ENCODE data around the gene PLEKHB2.
"Not testable (repeated sequence)": the region's sequence is repeated elsewhere in the genome, so short reads cannot be mapped to it uniquely, and the experiment has no call there.

PLEKHB2 gene

DNA sequence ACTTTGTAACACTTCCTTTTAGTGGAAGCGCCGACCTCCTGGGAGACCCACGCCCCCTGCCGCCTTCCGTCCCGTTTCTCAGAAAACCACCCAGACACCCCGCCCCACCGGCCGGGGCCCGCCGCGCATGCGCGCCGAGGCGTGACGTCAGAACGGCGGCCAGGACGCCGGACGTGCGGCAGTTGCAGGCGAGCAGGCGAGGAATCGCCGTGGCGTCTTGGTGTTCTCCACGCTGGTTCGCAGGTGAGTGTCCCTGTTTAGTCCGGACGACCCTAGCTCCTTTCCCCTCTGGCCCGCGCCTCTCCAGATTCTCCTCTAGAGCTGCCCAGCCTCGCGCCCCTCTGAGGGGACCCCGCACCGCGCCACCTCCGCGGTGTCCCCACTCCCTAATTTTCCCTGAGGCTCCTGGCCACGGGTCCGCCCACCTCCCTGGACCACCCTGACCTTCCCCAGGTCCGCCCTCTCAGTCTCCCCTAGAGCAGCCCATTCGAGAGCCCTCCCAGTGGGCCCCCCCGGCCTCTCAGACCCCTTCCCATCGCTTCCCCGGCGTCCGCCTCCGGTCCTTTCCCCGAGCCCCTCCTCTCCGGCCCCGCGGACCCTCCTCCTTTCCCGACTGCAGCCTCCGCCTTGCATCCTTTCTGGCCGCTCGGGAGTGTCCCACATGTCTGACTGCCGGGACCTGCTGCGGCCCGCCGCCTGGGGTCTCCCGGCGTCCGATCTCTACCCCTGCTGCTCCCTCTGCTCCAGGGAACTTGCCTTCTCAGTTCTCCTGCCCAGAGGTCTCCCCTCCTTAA lies at the start of gene PLEKHB2:
Gene PLEKHB2, plus strand, starts transcription at position 181 of the 794 bp plus-strand sequence. CDS start 15,606 bp downstream, outside the sequence.
- ATAC-seq, result peak; percentile 93
- Mint-ChIP-seq H3K4me3 (peak within 1 kb of the TSS; percentile 94), H3K4me1 (peaks cover 39% of the 10 kb centered on the region), H3K9me3 (no peaks in the 10 kb centered on the region), H3K36me3 (peaks cover 5% of the 10 kb centered on the region), H3K27ac (peak within 1 kb of the TSS; percentile 91), H3K27me3 (no peaks in the 10 kb centered on the region)

DNA sequence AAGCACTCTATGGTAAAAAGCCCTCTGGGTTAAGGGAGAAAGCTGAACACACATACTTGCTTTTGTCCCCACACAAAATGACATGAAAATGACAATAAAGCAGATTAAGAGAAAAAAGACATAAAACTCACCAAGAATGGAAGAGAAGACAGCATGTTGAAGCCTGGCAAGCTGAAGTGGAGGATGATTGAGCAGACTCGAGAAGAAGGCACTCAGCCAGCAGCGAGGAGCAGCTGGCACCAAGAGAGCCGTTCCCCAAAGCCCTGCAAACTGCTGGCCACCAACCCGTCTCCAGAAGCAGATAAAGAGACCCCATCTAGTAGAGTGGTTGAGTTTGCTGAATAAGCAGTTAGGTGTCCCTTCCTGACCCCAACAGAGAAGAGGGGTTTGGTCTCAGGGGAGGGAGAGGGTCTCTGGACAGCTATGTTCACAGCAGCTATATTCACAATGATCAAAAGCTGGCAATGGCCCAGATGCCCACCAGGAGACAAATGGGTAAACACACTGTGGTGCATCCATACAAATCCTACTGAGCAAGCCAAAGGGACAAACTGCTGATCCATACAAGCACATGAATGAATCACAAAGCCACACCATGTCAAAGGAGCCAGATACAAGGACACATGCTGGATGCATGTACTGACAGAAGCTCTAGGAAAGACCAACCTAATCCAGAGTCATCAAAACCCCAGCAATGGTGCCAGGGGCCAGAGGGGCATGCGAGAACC lies 48.8 kb upstream of the PLEKHB2 start:
- Mint-ChIP-seq H3K27ac (no peak overlapping the region), H3K4me3 (no peak overlapping the region), H3K27me3 (no peaks in the 10 kb centered on the region), H3K4me1 (no peaks in the 10 kb centered on the region), H3K9me3 (no peaks in the 10 kb centered on the region), H3K36me3 (peaks cover 75% of the 10 kb centered on the region)
- ATAC-seq, result no peak

- Mint-ChIP-seq H3K36me3 (peaks cover 75% of the 10 kb centered on the region), H3K9me3 (no peaks in the 10 kb centered on the region), H3K27ac (no peak overlapping the region)
These were observed 48.2 kb upstream of the PLEKHB2 start for GRCh38 chr2:131056932-131057287.

DNA sequence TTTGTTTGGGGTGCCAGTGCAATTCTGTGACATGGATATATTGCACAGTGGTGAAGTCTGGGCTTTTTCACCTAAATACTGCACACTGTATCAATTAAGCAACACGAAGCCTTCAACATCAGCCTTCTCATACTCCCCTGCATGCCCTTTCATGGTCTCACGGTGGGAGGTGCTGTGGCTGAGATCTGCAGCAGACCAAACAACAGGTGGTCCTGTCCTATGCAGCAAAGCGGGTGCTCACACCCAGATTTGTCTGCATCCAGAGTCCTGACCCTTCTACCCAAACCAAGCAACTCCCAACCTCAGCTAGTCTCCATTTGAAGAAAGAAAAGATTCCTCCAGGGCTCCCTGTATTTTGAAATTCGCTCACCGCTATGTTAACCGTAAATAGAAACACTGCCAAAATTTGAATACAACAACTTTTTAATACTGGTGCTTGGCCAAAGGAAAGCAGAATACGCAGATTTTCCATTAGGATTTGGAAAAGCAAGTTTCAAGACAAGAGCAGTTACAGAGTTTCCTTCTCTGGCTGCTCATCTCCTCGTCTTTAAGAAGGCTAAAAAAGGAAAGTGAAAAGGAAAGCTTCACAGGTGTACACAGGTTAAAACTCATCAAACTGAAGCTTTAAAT lies 46.8 kb upstream of the PLEKHB2 start:
- Mint-ChIP-seq H3K4me3 (no peak overlapping the region), H3K4me1 (peaks cover 4% of the 10 kb centered on the region), H3K9me3 (no peaks in the 10 kb centered on the region), H3K27ac (no peak overlapping the region), H3K36me3 (peaks cover 69% of the 10 kb centered on the region), H3K27me3 (no peaks in the 10 kb centered on the region)
- ATAC-seq, result no peak

More at GRCh38 chr2:131056932-131057287, 48.2 kb upstream of the PLEKHB2 start:
- no peak for ATAC-seq
- Mint-ChIP-seq H3K4me3 (no peak overlapping the region), H3K4me1 (peaks cover under 1% of the 10 kb centered on the region), H3K27me3 (no peaks in the 10 kb centered on the region)

DNA sequence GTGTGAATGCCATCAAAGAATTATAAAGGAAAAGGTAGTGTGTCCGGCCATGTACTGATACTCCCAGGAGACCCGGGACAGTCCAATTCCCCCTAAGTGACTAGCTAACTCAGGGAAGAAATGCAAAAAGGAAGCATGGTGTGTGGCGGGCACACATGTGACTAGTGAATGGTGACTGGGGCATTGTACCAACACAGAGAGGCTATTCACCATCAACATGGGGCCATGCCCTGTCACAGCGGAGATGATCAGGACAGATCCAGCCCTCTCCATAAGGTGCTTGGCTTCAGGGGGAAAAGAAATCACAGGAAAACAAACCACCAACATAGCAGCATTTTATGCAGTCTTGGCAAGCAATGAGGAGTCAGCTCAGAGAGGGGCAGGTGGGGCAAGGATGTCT lies 46.2 kb upstream of the PLEKHB2 start:
- Mint-ChIP-seq H3K36me3 (peaks cover 68% of the 10 kb centered on the region), H3K27ac (no peak overlapping the region), H3K4me3 (no peak overlapping the region), H3K9me3 (no peaks in the 10 kb centered on the region), H3K4me1 (peaks cover 7% of the 10 kb centered on the region), H3K27me3 (no peaks in the 10 kb centered on the region)
- no peak for ATAC-seq

GRCh38 chr2:131063501-131064283 lies 41.4 kb upstream of the PLEKHB2 start:
- H3K27me3 Mint-ChIP-seq, result no peaks in the 10 kb centered on the region
- no peak for ATAC-seq
- peaks cover 9% of the 10 kb centered on the region for H3K4me1 Mint-ChIP-seq
- H3K27ac Mint-ChIP-seq, result no peak overlapping the region
- H3K9me3 Mint-ChIP-seq, result no peaks in the 10 kb centered on the region
- peaks cover 75% of the 10 kb centered on the region for H3K36me3 Mint-ChIP-seq
- H3K4me3 Mint-ChIP-seq, result no peak overlapping the region

DNA sequence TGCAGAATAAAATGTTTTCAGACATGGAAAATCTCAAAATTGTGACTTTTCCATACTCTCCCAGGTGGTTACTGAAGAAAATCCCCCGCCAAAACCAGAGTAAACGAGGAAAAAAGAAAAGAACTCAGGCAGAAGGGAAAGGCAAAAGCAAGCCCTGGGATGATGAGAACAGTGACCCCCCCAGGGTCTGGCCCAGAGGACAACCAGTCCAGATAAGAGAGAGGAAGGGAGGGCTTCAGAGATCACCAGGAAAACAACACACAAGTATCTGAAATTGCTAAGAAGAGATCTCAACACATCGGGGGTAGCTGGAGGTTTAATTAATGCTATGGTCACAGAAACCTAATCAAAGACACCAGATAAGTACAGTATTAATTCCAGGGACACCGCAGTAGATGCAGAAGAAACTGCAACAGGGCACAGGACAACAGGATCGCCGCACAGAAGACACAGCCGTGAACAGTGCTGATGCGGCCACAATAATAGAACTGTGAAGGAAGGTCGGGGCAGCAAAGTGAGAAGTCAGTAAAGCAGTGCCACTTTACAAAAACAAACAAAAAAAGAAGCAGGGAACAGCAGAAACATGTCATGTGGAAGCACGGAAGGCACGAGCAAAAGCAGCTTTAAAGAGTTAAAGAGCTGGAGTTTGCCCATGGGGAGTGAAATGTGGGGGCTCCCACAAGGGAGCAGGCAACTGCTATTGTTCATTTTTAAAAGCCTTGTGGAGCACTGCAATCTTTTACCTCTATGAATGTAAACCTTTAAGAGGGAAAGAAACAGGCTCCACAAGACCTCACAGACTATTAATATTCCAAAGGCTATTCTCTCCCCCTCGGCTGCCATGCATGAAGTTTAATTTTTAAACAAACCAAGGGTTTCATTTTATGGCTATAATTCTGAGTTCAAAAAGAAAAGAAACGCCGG lies 40.3 kb upstream of the PLEKHB2 start:
- no peak for ATAC-seq
- Mint-ChIP-seq H3K9me3 (no peaks in the 10 kb centered on the region), H3K27ac (no peak overlapping the region), H3K27me3 (no peaks in the 10 kb centered on the region), H3K4me1 (peaks cover 9% of the 10 kb centered on the region), H3K4me3 (no peak overlapping the region), H3K36me3 (peaks cover 82% of the 10 kb centered on the region)

- no peaks in the 10 kb centered on the region for H3K27me3 Mint-ChIP-seq
- peaks cover 5% of the 10 kb centered on the region for H3K4me1 Mint-ChIP-seq
- H3K27ac Mint-ChIP-seq, result no peak overlapping the region
- ATAC-seq, result no peak
- no peaks in the 10 kb centered on the region for H3K9me3 Mint-ChIP-seq
- H3K36me3 Mint-ChIP-seq, result peaks cover 77% of the 10 kb centered on the region
- H3K4me3 Mint-ChIP-seq, result no peak overlapping the region
These were observed 37.5 kb upstream of the PLEKHB2 start for GRCh38 chr2:131067465-131068125.

- not testable (repeated sequence) for H3K9me3 Mint-ChIP-seq, H3K27me3 Mint-ChIP-seq, H3K4me1 Mint-ChIP-seq, H3K27ac Mint-ChIP-seq, ATAC-seq, H3K4me3 Mint-ChIP-seq
- peaks cover 75% of the 10 kb centered on the region for H3K36me3 Mint-ChIP-seq
These were observed 37.0 kb upstream of the PLEKHB2 start for GRCh38 chr2:131068172-131068571.

GRCh38 chr2:131075578-131075977 lies 29.6 kb upstream of the PLEKHB2 start:
- H3K9me3 Mint-ChIP-seq, result not testable (repeated sequence)
- peaks cover 62% of the 10 kb centered on the region for H3K36me3 Mint-ChIP-seq

GRCh38 chr2:131076707-131077106 lies 28.4 kb upstream of the PLEKHB2 start:
- no peak overlapping the region for H3K27ac Mint-ChIP-seq
- no peaks in the 10 kb centered on the region for H3K9me3 Mint-ChIP-seq
- H3K36me3 Mint-ChIP-seq, result peaks cover 65% of the 10 kb centered on the region
- H3K4me1 Mint-ChIP-seq, result peaks cover 39% of the 10 kb centered on the region
- ATAC-seq, result no peak
- H3K4me3 Mint-ChIP-seq, result no peak overlapping the region
- H3K27me3 Mint-ChIP-seq, result no peaks in the 10 kb centered on the region

More at GRCh38 chr2:131075578-131075977, 29.6 kb upstream of the PLEKHB2 start:
- not testable (repeated sequence) for ATAC-seq, H3K27me3 Mint-ChIP-seq, H3K4me3 Mint-ChIP-seq, H3K27ac Mint-ChIP-seq
- H3K4me1 Mint-ChIP-seq, result peaks cover 38% of the 10 kb centered on the region

DNA sequence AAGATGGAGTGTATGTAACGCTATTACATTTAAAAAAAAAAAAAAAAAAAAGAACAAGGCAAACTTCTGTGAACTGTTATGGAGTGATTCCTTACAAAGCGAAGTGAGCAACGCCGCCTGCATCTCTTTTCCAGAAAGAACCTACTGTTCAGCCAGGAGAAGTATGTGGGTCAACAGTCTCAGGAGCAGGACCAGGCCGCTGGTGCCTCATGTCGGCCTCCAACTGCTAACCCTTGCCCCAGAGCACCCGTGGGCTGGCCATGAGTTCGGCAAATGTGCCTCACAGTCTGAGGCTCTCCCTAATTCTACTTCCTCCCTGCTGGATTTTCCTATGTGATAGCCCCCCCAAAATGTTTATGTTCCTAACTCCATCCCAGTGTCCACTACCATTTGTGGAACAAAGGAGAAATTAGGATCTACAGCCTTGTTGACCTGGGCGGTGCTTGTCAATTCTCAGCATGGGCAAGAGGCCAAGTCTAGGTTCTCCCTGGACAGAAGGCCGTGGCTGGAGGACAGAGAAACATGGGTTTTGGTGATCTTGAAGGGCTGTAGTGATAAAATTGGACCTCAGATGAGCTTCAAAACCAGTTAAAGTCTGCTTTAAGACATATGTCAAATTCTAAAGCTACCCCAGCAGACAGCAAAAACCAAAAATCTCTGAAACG lies 27.8 kb upstream of the PLEKHB2 start:
- Mint-ChIP-seq H3K27me3 (no peaks in the 10 kb centered on the region), H3K4me1 (peaks cover 43% of the 10 kb centered on the region), H3K36me3 (peaks cover 65% of the 10 kb centered on the region), H3K9me3 (no peaks in the 10 kb centered on the region), H3K27ac (no peak overlapping the region), H3K4me3 (no peak overlapping the region)
- no peak for ATAC-seq

DNA sequence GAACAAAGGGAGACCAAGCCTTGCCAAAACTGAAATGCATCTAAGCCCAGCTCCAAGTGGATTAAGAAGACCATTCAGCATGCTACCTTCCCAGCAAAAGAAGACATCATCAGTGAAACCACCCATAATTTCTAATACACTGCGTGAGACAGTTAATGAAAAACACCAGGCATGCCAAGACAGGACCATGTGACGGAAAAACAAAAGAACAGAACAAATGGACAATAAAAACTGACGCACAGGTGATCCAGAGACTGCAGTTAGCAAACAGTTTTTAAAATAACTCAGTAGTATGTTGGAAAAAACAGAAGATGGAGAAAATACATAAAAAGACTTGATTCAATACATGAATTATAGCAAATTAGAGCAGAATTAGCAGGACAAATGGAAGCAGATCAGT lies 27.2 kb upstream of the PLEKHB2 start:
- H3K36me3 Mint-ChIP-seq, result peaks cover 65% of the 10 kb centered on the region
- H3K4me3 Mint-ChIP-seq, result no peak overlapping the region
- H3K27ac Mint-ChIP-seq, result no peak overlapping the region
- no peaks in the 10 kb centered on the region for H3K27me3 Mint-ChIP-seq
- no peaks in the 10 kb centered on the region for H3K9me3 Mint-ChIP-seq
- peaks cover 43% of the 10 kb centered on the region for H3K4me1 Mint-ChIP-seq
- ATAC-seq, result no peak
